MM.1S (cell line): ENCODE data around the gene KLRC1.
A peak's percentile ranks its signal among the peaks of the same experiment; 100 is the strongest.
"Not testable (repeated sequence)": the region's sequence is repeated elsewhere in the genome, so short reads cannot be mapped to it uniquely, and the experiment has no call there.

ENCODE experiments used
- DNase-seq: peaks from one replicate; pipeline ENCODE4 v3.0.0-alpha.2; 2015
- H2AFZ ChIP-seq: fragments of 300-600 bp; sonication (generic); 2 replicates; pipeline ENCODE4 v1.6.0; 2016; ENCODE audit warnings: antibody characterized with exemption, low read length
- H3F3A ChIP-seq: fragments of 300-600 bp; sonication (generic); 2 replicates; pipeline ENCODE4 v1.6.1; 2016; ENCODE audit warnings: mild to moderate bottlenecking, antibody characterized with exemption, low read length, moderate library complexity, mixed read lengths; ENCODE audit not compliant: insufficient read depth
- H3K27ac ChIP-seq: fragments of 300-600 bp; sonication (generic); 2 replicates; pipeline ENCODE4 v1.5.1; 2016; ENCODE audit warnings: mild to moderate bottlenecking, low read length
- H3K27me3 ChIP-seq: fragments of 300-600 bp; sonication (generic); replicated peaks from 2 replicates; pipeline ENCODE4 v1.6.0; 2016; ENCODE audit warnings: low read length; ENCODE audit not compliant: insufficient read depth
- H3K36me3 ChIP-seq: fragments of 300-600 bp; sonication (generic); replicated peaks from 2 replicates; pipeline ENCODE4 v1.6.1; 2016; ENCODE audit warnings: mild to moderate bottlenecking, low read length, mixed read lengths; ENCODE audit not compliant: insufficient read depth
- H3K4me1 ChIP-seq: fragments of 300-600 bp; sonication (generic); 2 replicates; pipeline ENCODE4 v1.6.1; 2016; ENCODE audit warnings: low read length, mixed read lengths
- H3K4me2 ChIP-seq: fragments of 300-600 bp; sonication (generic); 2 replicates; pipeline ENCODE4 v1.6.0; 2016; ENCODE audit warnings: low read depth, low read length
- H3K4me3 ChIP-seq: fragments of 300-600 bp; sonication (generic); 2 replicates; pipeline ENCODE4 v1.5.1; 2016; ENCODE audit warnings: low read length, mixed read lengths
- H3K79me2 ChIP-seq: fragments of 300-600 bp; sonication (generic); 2 replicates; pipeline ENCODE4 v1.6.1; 2016; ENCODE audit warnings: mixed run types, low read length, mixed read lengths
- H3K9ac ChIP-seq: fragments of 300-600 bp; sonication (generic); 2 replicates; pipeline ENCODE4 v1.6.1; 2016; ENCODE audit warnings: low read length, mixed read lengths
- H3K9me2 ChIP-seq: fragments of 300-600 bp; sonication (generic); replicated peaks from 2 replicates; pipeline ENCODE4 v1.6.1; 2016; ENCODE audit warnings: mild to moderate bottlenecking, low read length, mixed read lengths; ENCODE audit not compliant: insufficient read depth
- H3K9me3 ChIP-seq: fragments of 300-600 bp; sonication (generic); replicated peaks from 2 replicates; pipeline ENCODE4 v1.6.1; 2016; ENCODE audit warnings: mild to moderate bottlenecking, low read length, mixed read lengths; ENCODE audit not compliant: insufficient read depth
- H4K20me1 ChIP-seq: fragments of 300-600 bp; sonication (generic); 2 replicates; pipeline ENCODE4 v1.6.1; 2016; ENCODE audit warnings: mild to moderate bottlenecking, low read length, moderate library complexity, mixed read lengths; ENCODE audit not compliant: insufficient read depth
- CTCF ChIP-seq: fragments of 300-600 bp; sonication (generic); IDR thresholded peaks from 2 replicates; pipeline ENCODE4 v1.5.1; 2016; ENCODE audit warnings: antibody characterized with exemption, low read length, mixed read lengths
- EZH2 ChIP-seq: fragments of 300-600 bp; sonication (generic); optimal IDR thresholded peaks from 2 replicates; pipeline ENCODE3; 2017; ENCODE audit warnings: low read depth, mild to moderate bottlenecking, antibody characterized with exemption, low read length, mixed read lengths
- EZH2phosphoT487 ChIP-seq: fragments of 300-600 bp; sonication (generic); IDR thresholded peaks from 2 replicates; pipeline ENCODE4 v1.6.1; 2018; ENCODE audit warnings: antibody characterized with exemption, low read length

KLRC1 gene

GRCh38 chr12:10455766-10456165 lies 2.6 kb upstream of the KLRC1 start:
- no peak for DNase-seq
- H3K9ac ChIP-seq, result no peak overlapping the region
- TF ChIP-seq EZH2, result no peak
- no peak for TF ChIP-seq CTCF
- TF ChIP-seq EZH2phosphoT487, result no peak
- no peaks in the 10 kb centered on the region for H3K9me2 ChIP-seq
- no peak overlapping the region for H2AFZ ChIP-seq
- H3K36me3 ChIP-seq, result no peaks in the 10 kb centered on the region
- peaks cover 16% of the 10 kb centered on the region for H3K4me1 ChIP-seq
- no peaks in the 10 kb centered on the region for H3K27me3 ChIP-seq
- H3K4me2 ChIP-seq, result no peak overlapping the region
- no peaks in the 10 kb centered on the region for H3K9me3 ChIP-seq
- H3K79me2 ChIP-seq, result no peaks in the 10 kb centered on the region
- no peak overlapping the region for H3K4me3 ChIP-seq
- H3K27ac ChIP-seq, result no peak overlapping the region
- H3F3A ChIP-seq, result no peaks in the 10 kb centered on the region
- no peaks in the 10 kb centered on the region for H4K20me1 ChIP-seq

- Histone ChIP-seq H3K4me3 (no peak overlapping the region), H3K36me3 (no peaks in the 10 kb centered on the region), H3K27ac (peak overlapping the region; percentile 3; the same call in 1 of the 2 replicates), H3K79me2 (no peaks in the 10 kb centered on the region), H4K20me1 (no peaks in the 10 kb centered on the region), H3K9me2 (no peaks in the 10 kb centered on the region), H3K9ac (no peak overlapping the region), H3K4me2 (no peak overlapping the region), H3K27me3 (no peaks in the 10 kb centered on the region), H3F3A (no peaks in the 10 kb centered on the region), H3K4me1 (peaks cover 16% of the 10 kb centered on the region), H3K9me3 (no peaks in the 10 kb centered on the region), H2AFZ (no peak overlapping the region)
- TF ChIP-seq EZH2phosphoT487 (no peak), CTCF (no peak), EZH2 (no peak)
- peak; percentile 62 for DNase-seq
Observed at GRCh38 chr12:10454531-10454930, 1.4 kb upstream of the KLRC1 start.

- Histone ChIP-seq H3K9me2 (no peaks in the 10 kb centered on the region), H3K27ac (no peak overlapping the region), H3K27me3 (no peaks in the 10 kb centered on the region), H3K79me2 (no peaks in the 10 kb centered on the region), H3F3A (no peaks in the 10 kb centered on the region), H3K36me3 (no peaks in the 10 kb centered on the region), H3K4me1 (no peaks in the 10 kb centered on the region), H4K20me1 (no peaks in the 10 kb centered on the region), H2AFZ (no peak overlapping the region), H3K4me2 (no peak overlapping the region), H3K9me3 (no peaks in the 10 kb centered on the region), H3K9ac (no peak overlapping the region), H3K4me3 (no peak overlapping the region)
- DNase-seq, result no peak
- no peak for TF ChIP-seq EZH2
- no peak for TF ChIP-seq EZH2phosphoT487
- no peak for TF ChIP-seq CTCF
Observed at GRCh38 chr12:10448236-10448635, 4.9 kb downstream of the KLRC1 start.

- H3K9me2 ChIP-seq, H3F3A ChIP-seq, H3K9ac ChIP-seq, H4K20me1 ChIP-seq, H3K36me3 ChIP-seq, H3K27me3 ChIP-seq, H2AFZ ChIP-seq, H3K9me3 ChIP-seq, H3K4me1 ChIP-seq, H3K27ac ChIP-seq, H3K4me2 ChIP-seq, H3K79me2 ChIP-seq, DNase-seq, H3K4me3 ChIP-seq: not testable (repeated sequence)
Observed at GRCh38 chr12:10446052-10446451, 7.1 kb downstream of the KLRC1 start.

- H3K27ac ChIP-seq, H3K9me2 ChIP-seq, DNase-seq, H3K4me2 ChIP-seq, H3K4me3 ChIP-seq, H3K36me3 ChIP-seq, H4K20me1 ChIP-seq, H3K9ac ChIP-seq, H3K9me3 ChIP-seq, H2AFZ ChIP-seq, H3K79me2 ChIP-seq, H3K27me3 ChIP-seq, H3K4me1 ChIP-seq, H3F3A ChIP-seq: not testable (repeated sequence)
Observed at GRCh38 chr12:10441144-10441543, 12.0 kb downstream of the KLRC1 start.

- not testable (repeated sequence) for DNase-seq, H3K36me3 ChIP-seq, H3K27ac ChIP-seq
Observed at GRCh38 chr12:10439608-10440274, 13.4 kb downstream of the KLRC1 start.

More at GRCh38 chr12:10439608-10440274, 13.4 kb downstream of the KLRC1 start:
- H3K4me2 ChIP-seq, H3K9me3 ChIP-seq, H3K27me3 ChIP-seq, H3K9me2 ChIP-seq, H2AFZ ChIP-seq, H3F3A ChIP-seq, H4K20me1 ChIP-seq, H3K79me2 ChIP-seq, H3K9ac ChIP-seq, H3K4me1 ChIP-seq, H3K4me3 ChIP-seq: not testable (repeated sequence)
